ENCODE measurements around the gene ZNF883. TPM values are rescaled to one million over a fixed set of nuclear protein-coding genes. Genes with fewer than 3 reads are reported as not detected.

ZNF883 gene
- total RNA-seq, 1 experiment from 2014 or later: not detected

- Histone ChIP-seq H3K4me3 (no peak overlapping the region), H3K27me3 (no peaks in the 10 kb centered on the region), H3K4me1 (no peaks in the 10 kb centered on the region), H3K36me3 (no peaks in the 10 kb centered on the region), H3K27ac (no peak overlapping the region), H3K9me3 (replicated peaks) (peaks cover 1% of the 10 kb centered on the region)
- no peak for DNase-seq
These were observed 42.3 kb downstream of the ZNF883 start for GRCh38 chr9:112969730-112970129.

GRCh38 chr9:112955550-112955949, 56.4 kb downstream of the ZNF883 start:
- Histone ChIP-seq H3K27me3 (no peaks in the 10 kb centered on the region), H3K4me3 (no peak overlapping the region), H3K9me3 (replicated peaks) (no peaks in the 10 kb centered on the region), H3K36me3 (no peaks in the 10 kb centered on the region), H3K4me1 (no peaks in the 10 kb centered on the region), H3K27ac (no peak overlapping the region)
- DNase-seq: no peak

DNA sequence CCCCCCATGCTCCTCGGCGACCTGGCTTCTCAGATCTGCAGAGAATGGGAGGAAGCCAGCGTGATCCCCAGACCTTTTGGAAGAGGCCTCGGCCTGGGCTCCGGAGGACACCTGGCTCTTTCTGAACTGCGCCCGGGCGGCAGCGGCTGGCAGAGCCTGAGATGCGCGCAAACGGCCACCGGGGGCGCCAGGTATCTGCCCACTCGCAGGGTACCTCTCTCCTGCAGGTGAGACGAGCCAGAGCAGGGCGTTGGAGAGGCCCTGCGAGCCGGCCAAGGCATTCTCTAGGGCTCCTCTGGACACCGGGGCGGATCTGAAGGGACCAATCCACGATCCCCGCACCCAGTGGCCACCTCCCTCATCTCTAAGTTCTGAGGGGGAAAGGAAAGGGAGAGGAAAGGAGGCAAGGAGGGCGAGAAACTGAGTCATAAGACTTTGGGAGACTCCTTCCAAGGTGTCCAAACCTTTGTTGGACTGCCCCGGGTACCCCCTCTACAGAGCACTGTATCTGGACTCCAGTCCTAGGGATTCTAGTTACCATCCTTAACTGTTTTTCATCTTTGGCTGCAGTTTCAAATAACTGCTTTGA, 66.3 kb downstream of the ZNF883 start:
- peaks cover 4% of the 10 kb centered on the region; the same call in 1 of the 2 replicates for H3K9me3 ChIP-seq (replicated peaks)
- no peaks in the 10 kb centered on the region for H3K36me3 ChIP-seq
- no peaks in the 10 kb centered on the region for H3K4me1 ChIP-seq
- H3K27ac ChIP-seq: no peak overlapping the region
- no peak for DNase-seq
- no peak overlapping the region for H3K4me3 ChIP-seq
- no peaks in the 10 kb centered on the region for H3K27me3 ChIP-seq

DNA sequence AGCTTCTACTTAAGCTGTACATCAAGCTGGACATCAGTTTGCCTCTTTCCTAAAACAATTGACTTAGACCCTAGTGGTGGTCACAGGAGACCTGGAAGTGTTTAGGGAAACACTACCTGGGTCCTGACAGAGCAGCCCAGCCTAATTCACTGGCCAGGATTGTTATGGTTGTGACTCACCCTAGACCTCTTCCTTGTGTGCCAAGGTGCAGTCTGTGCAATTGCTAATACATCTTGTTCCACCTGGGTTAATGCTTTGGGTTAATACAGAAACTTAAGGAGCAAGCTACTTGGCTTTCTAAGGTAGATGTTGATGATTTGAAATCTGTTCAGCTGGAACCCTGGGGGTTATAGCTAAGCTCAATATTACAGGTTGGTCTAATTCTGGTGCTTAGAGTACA, 72.6 kb downstream of the ZNF883 start:
- H3K27me3 ChIP-seq: no peaks in the 10 kb centered on the region
- H3K36me3 ChIP-seq: no peaks in the 10 kb centered on the region
- H3K27ac ChIP-seq: no peak overlapping the region
- no peak overlapping the region for H3K4me3 ChIP-seq
- H3K9me3 ChIP-seq (replicated peaks): no peaks in the 10 kb centered on the region
- DNase-seq: no peak
- H3K4me1 ChIP-seq: no peaks in the 10 kb centered on the region

- no peaks in the 10 kb centered on the region for H3K36me3 ChIP-seq
- H3K4me1 ChIP-seq: no peaks in the 10 kb centered on the region
- DNase-seq: no peak
- H3K4me3 ChIP-seq: no peak overlapping the region
- no peaks in the 10 kb centered on the region for H3K27me3 ChIP-seq
- H3K9me3 ChIP-seq (replicated peaks): 0 out of 2 replicates have a peak, but pooled peaks cover 6% of the 10 kb centered on the region
- H3K27ac ChIP-seq: no peak overlapping the region
These were observed 78.3 kb downstream of the ZNF883 start for GRCh38 chr9:112933696-112934095.

DNA sequence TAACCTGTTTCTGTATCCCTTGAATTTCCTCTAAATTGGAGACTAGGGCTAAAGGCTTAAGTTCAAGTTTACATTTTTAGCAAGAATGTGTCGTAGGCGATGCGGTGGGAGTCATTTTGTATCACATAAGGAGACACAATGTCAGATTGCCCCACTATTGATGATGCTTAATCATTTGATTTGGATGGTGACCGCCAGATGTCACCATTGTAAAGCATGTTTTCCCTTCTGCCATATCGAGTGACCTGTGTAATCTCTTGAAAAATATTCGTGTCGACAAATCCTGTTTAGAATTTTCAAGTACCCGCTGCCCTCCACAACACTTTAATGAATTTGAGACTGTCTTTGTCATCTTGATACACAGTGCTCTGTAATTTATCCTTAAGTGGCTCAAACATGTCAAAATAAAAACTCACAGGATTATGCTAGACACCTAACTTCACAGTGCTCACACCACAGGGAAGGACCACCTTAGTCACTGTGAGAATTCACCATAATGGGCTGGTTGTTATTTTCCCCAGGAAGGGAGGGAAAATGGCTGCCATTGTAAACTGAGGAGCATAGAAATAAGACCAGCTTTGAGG, 86.8 kb downstream of the ZNF883 start:
- Histone ChIP-seq H3K4me1 (no peaks in the 10 kb centered on the region), H3K27me3 (no peaks in the 10 kb centered on the region), H3K27ac (no peak overlapping the region), H3K4me3 (peak overlapping the region; percentile 34), H3K36me3 (no peaks in the 10 kb centered on the region), H3K9me3 (replicated peaks) (0 out of 2 replicates have a peak, but pooled peaks cover 2% of the 10 kb centered on the region)
- DNase-seq: peak; percentile 34 to 73

GRCh38 chr9:112921549-112921948, 90.4 kb downstream of the ZNF883 start:
- Histone ChIP-seq H3K4me3 (no peak overlapping the region), H3K9me3 (replicated peaks) (no peaks in the 10 kb centered on the region), H3K27ac (no peak overlapping the region), H3K27me3 (no peaks in the 10 kb centered on the region), H3K36me3 (no peaks in the 10 kb centered on the region), H3K4me1 (no peaks in the 10 kb centered on the region)
- DNase-seq: peak; percentile 9 to 47

GRCh38 chr9:112917987-112918362, 94.0 kb downstream of the ZNF883 start:
- Histone ChIP-seq H3K27me3 (no peaks in the 10 kb centered on the region), H3K36me3 (no peaks in the 10 kb centered on the region)
- no peak for DNase-seq

DNA sequence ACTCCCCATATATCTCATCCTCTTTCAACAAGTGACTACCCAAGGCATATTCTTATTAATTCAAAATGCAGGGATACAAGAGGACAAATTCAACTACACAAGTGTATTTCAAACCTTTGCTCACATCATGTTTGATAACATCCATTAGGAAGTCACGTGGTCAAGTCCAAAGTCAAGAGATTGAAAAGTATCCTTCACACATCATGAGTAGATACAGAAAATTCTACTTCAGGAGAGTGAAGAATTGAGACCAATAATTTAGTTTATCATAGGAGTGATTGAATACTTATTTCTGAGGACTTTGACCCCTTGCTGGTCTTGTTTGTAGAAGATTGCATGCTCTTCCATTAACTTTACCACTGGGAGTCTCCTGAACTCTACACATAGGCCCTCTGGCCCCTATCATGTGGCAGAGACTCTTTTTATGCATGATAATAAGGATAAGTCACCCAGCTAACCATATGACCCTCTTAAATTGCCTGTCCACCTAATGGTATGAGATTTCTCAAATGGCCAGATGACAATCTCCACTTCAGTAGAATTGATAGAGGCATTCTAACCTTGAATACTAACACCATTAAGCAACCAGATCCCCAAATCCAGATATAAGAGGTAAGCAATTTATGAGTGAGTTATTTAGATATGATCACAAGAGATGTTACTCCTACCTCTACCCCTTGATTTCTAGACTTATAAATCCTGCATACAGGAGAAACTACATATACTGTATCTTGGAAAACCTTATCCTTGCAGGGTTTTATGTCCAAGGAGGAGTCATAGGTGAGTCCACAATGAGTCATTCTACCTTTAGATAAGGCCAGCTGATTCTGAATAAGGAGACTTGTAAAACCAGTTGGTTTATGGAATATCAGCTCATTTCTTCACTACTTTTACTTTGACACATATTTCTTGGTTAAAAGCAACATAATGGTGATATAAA, 94.7 kb downstream of the ZNF883 start:
- no peaks in the 10 kb centered on the region for H3K36me3 ChIP-seq
- H3K4me1 ChIP-seq: no peaks in the 10 kb centered on the region
- no peak overlapping the region for H3K27ac ChIP-seq
- no peak for DNase-seq
- no peak overlapping the region for H3K4me3 ChIP-seq
- H3K9me3 ChIP-seq (replicated peaks): no peaks in the 10 kb centered on the region
- no peaks in the 10 kb centered on the region for H3K27me3 ChIP-seq

More at GRCh38 chr9:112917987-112918362, 94.0 kb downstream of the ZNF883 start:
- H3K9me3 ChIP-seq (replicated peaks): no peaks in the 10 kb centered on the region
- H3K4me3 ChIP-seq: no peak overlapping the region
- no peak overlapping the region for H3K27ac ChIP-seq
- H3K4me1 ChIP-seq: no peaks in the 10 kb centered on the region

DNA sequence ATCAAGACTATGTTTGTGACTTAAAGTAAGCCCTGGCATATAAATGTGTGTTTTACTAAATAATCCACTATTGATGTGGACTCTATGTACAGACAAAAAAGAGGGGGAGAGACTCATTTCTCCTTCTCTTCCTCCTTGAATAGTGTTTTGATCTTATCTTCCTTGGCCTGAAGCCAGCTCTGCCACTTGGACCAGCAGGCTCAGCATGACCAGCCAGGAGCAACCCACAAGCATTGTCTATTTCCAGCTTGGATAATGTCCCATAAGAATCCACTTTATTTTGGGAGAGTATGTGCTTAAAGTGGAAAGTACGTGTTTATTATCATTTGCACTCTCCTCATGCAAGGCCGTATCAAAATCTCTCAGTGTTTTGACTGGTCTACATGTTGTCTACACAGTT, 97.5 kb downstream of the ZNF883 start:
- H3K4me1 ChIP-seq: no peaks in the 10 kb centered on the region
- H3K36me3 ChIP-seq: no peaks in the 10 kb centered on the region
- no peaks in the 10 kb centered on the region for H3K27me3 ChIP-seq
- H3K9me3 ChIP-seq (replicated peaks): no peaks in the 10 kb centered on the region
- no peak overlapping the region for H3K4me3 ChIP-seq
- peak; percentile 11 to 28 for DNase-seq
- no peak overlapping the region for H3K27ac ChIP-seq

DNA sequence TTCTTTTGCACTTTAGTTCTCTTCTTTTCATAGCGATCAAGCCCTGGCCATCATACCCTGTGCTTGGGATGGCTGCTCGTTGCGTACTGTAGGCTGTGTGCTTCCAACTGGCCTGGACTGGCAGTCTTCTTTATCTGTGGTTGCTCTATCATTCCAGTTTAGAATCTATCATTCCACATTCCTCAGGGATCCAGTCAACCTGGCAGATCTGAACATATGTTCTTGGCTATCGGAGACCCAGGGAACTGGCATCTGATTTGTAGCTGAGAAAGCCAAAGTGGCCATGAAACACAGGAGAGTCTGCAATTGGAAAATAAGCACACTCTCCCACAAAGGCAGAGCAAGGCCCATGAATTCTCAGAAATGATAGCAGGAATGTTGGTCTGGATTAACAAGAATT, 98.7 kb downstream of the ZNF883 start:
- no peaks in the 10 kb centered on the region for H3K4me1 ChIP-seq
- no peak for DNase-seq
- no peaks in the 10 kb centered on the region for H3K36me3 ChIP-seq
- no peaks in the 10 kb centered on the region for H3K27me3 ChIP-seq
- 0 out of 2 replicates have a peak, but pooled peaks cover 1% of the 10 kb centered on the region for H3K9me3 ChIP-seq (replicated peaks)
- no peak overlapping the region for H3K4me3 ChIP-seq
- H3K27ac ChIP-seq: no peak overlapping the region

DNA sequence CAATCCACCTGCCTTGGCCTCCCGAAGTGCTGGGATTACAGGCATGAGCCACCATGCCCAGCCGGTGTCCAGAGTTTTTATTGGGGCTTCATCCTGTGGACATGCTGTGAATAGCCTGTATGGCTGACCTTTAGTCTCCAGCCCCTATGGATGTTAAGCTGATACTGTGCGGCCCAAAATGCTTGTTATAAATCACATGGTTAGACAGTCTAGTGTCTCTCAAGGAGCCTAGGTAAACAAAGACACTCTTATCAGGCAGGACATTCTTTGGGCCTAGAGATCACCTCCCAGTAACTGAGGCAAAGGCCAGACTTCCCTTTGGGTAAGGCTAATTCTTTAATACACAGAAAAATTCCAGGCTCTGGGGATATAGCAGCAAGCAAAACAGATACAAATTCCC, 99.4 kb downstream of the ZNF883 start:
- Histone ChIP-seq H3K27me3 (no peaks in the 10 kb centered on the region), H3K9me3 (replicated peaks) (0 out of 2 replicates have a peak, but pooled peaks cover 5% of the 10 kb centered on the region), H3K4me3 (no peak overlapping the region), H3K36me3 (no peaks in the 10 kb centered on the region), H3K27ac (no peak overlapping the region), H3K4me1 (no peaks in the 10 kb centered on the region)
- no peak for DNase-seq

DNA sequence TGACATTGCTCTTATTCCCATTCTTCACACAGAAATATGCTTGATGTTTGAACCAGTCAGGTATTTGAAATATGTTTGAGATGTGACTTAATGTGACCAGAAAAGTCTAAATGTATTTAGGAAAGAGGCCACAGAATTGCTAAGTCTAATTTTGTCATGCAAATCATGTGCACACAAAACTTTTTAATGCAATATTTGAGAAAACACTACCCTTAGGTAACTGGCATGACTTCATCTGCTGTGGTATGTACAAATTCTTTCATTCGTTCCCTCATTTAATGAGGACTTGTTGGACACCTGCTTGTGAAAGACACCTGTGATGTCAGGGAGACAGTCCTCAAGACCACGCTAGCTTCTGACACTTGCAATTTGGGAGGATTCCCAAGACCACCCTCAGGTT, 100.3 kb downstream of the ZNF883 start:
- Histone ChIP-seq H3K9me3 (replicated peaks) (0 out of 2 replicates have a peak, but pooled peaks cover 5% of the 10 kb centered on the region), H3K27ac (no peak overlapping the region), H3K4me3 (no peak overlapping the region), H3K27me3 (no peaks in the 10 kb centered on the region), H3K36me3 (no peaks in the 10 kb centered on the region), H3K4me1 (no peaks in the 10 kb centered on the region)
- no peak for DNase-seq

Measured in SJCRH30 (cell line).